Measurements from ENCODE around the gene GNPTG.

GNPTG gene

GRCh38 chr16:1347286-1347855 lies 4.4 kb upstream of the GNPTG start:
- TF ChIP-seq CTCF (IDR thresholded peaks at IDR 0.05; ENCODE audit: poor library complexity, severe bottlenecking): no peak
- DNase-seq (ENCODE audit: low spot score) (no peak), ATAC-seq (ENCODE audit: low read depth) (no peak)
- Histone ChIP-seq H3K27ac (ENCODE audit: poor library complexity, severe bottlenecking) (no peak overlapping the region), H3K36me3 (ENCODE audit: low read depth) (peaks cover 14% of the 10 kb centered on the region; the same call in 1 of the 2 replicates), H3K4me1 (ENCODE audit: insufficient read depth, poor library complexity, severe bottlenecking) (no peaks in the 10 kb centered on the region), H3K9me3 (ENCODE audit: severe bottlenecking) (no peaks in the 10 kb centered on the region), H3K4me3 (ENCODE audit: severe bottlenecking) (no peak overlapping the region), H3K27me3 (ENCODE audit: insufficient read depth, poor library complexity, severe bottlenecking) (no peaks in the 10 kb centered on the region)

GRCh38 chr16:1347962-1348361 lies 3.8 kb upstream of the GNPTG start:
- H3K4me3 ChIP-seq (ENCODE audit: severe bottlenecking): no peak overlapping the region
- no peak for ATAC-seq (ENCODE audit: low read depth)

GRCh38 chr16:1348441-1348840 lies 3.3 kb upstream of the GNPTG start:
- ATAC-seq (ENCODE audit: low read depth): no peak
- TF ChIP-seq CTCF (IDR thresholded peaks at IDR 0.05; ENCODE audit: poor library complexity, severe bottlenecking): no peak
- H3K27me3 ChIP-seq (ENCODE audit: insufficient read depth, poor library complexity, severe bottlenecking): no peaks in the 10 kb centered on the region

More at GRCh38 chr16:1347962-1348361, 3.8 kb upstream of the GNPTG start:
- Histone ChIP-seq H3K4me1 (ENCODE audit: insufficient read depth, poor library complexity, severe bottlenecking) (no peaks in the 10 kb centered on the region), H3K36me3 (ENCODE audit: low read depth) (peaks cover 14% of the 10 kb centered on the region; the same call in 1 of the 2 replicates), H3K9me3 (ENCODE audit: severe bottlenecking) (no peaks in the 10 kb centered on the region), H3K27ac (ENCODE audit: poor library complexity, severe bottlenecking) (no peak overlapping the region), H3K27me3 (ENCODE audit: insufficient read depth, poor library complexity, severe bottlenecking) (no peaks in the 10 kb centered on the region)
- TF ChIP-seq CTCF (IDR thresholded peaks at IDR 0.05; ENCODE audit: poor library complexity, severe bottlenecking): no peak
- DNase-seq (ENCODE audit: low spot score): no peak

GRCh38 chr16:1348926-1349325 lies 2.8 kb upstream of the GNPTG start:
- no peaks in the 10 kb centered on the region for H3K27me3 ChIP-seq (ENCODE audit: insufficient read depth, poor library complexity, severe bottlenecking)
- H3K36me3 ChIP-seq (ENCODE audit: low read depth): peaks cover 14% of the 10 kb centered on the region; the same call in 1 of the 2 replicates
- no peak overlapping the region for H3K4me3 ChIP-seq (ENCODE audit: severe bottlenecking)
- no peak for ATAC-seq (ENCODE audit: low read depth)
- H3K27ac ChIP-seq (ENCODE audit: poor library complexity, severe bottlenecking): no peak overlapping the region
- DNase-seq (ENCODE audit: low spot score): no peak
- no peaks in the 10 kb centered on the region for H3K4me1 ChIP-seq (ENCODE audit: insufficient read depth, poor library complexity, severe bottlenecking)
- H3K9me3 ChIP-seq (ENCODE audit: severe bottlenecking): no peaks in the 10 kb centered on the region
- no peak for TF ChIP-seq CTCF (IDR thresholded peaks at IDR 0.05; ENCODE audit: poor library complexity, severe bottlenecking)

More at GRCh38 chr16:1348441-1348840, 3.3 kb upstream of the GNPTG start:
- H3K9me3 ChIP-seq (ENCODE audit: severe bottlenecking): no peaks in the 10 kb centered on the region
- peaks cover 14% of the 10 kb centered on the region; the same call in 1 of the 2 replicates for H3K36me3 ChIP-seq (ENCODE audit: low read depth)
- DNase-seq (ENCODE audit: low spot score): no peak
- H3K4me1 ChIP-seq (ENCODE audit: insufficient read depth, poor library complexity, severe bottlenecking): no peaks in the 10 kb centered on the region
- no peak overlapping the region for H3K27ac ChIP-seq (ENCODE audit: poor library complexity, severe bottlenecking)
- H3K4me3 ChIP-seq (ENCODE audit: severe bottlenecking): no peak overlapping the region

- no peaks in the 10 kb centered on the region for H3K9me3 ChIP-seq (ENCODE audit: severe bottlenecking)
- TF ChIP-seq CTCF (IDR thresholded peaks at IDR 0.05; ENCODE audit: poor library complexity, severe bottlenecking): no peak
- no peak overlapping the region for H3K4me3 ChIP-seq (ENCODE audit: severe bottlenecking)
- H3K27me3 ChIP-seq (ENCODE audit: insufficient read depth, poor library complexity, severe bottlenecking): no peaks in the 10 kb centered on the region
- H3K4me1 ChIP-seq (ENCODE audit: insufficient read depth, poor library complexity, severe bottlenecking): no peaks in the 10 kb centered on the region
- DNase-seq (ENCODE audit: low spot score) (no peak), ATAC-seq (ENCODE audit: low read depth) (no peak)
- peaks cover 14% of the 10 kb centered on the region; the same call in 1 of the 2 replicates for H3K36me3 ChIP-seq (ENCODE audit: low read depth)
- H3K27ac ChIP-seq (ENCODE audit: poor library complexity, severe bottlenecking): no peak overlapping the region
Observed at GRCh38 chr16:1349351-1349750, 2.4 kb upstream of the GNPTG start.

Measured in RWPE2 (cell line).